Pulmonary artery endothelial cell (primary cell): ENCODE results near the gene TNFRSF25. TPM values are rescaled to one million over a fixed set of nuclear protein-coding genes. Genes with fewer than 3 reads are reported as not detected.
"Not testable (repeated sequence)": the region's sequence is repeated elsewhere in the genome, so short reads cannot be mapped to it uniquely, and the experiment has no call there.

Experiments
- DNase-seq: peaks from one replicate; pipeline ENCODE4 v3.0.0-alpha.2; 2011; ENCODE audit warnings: low read depth, low spot score
- total RNA-seq: library from RNA; depleted of rRNA; stranded (reverse); fragments of >200 nt; gene quantifications from 2 replicates; pipeline ENCODE4 v1.2.3, GENCODE V29; 2014

TNFRSF25 gene
- total RNA-seq, 1 donor from 2014 or later, result 8.4 TPM

- DNase-seq, result no peak
These were observed 30.4 kb downstream of the TNFRSF25 start for GRCh38 chr1:6435547-6435946.

- no peak for DNase-seq
These were observed 30.8 kb downstream of the TNFRSF25 start for GRCh38 chr1:6435129-6435528.

GRCh38 chr1:6434186-6434585, 31.8 kb downstream of the TNFRSF25 start:
- DNase-seq, result no peak

GRCh38 chr1:6431645-6432579, 34.1 kb downstream of the TNFRSF25 start:
- DNase-seq, result not testable (repeated sequence)

GRCh38 chr1:6429660-6430411, 36.1 kb downstream of the TNFRSF25 start:
- DNase-seq, result not testable (repeated sequence)

GRCh38 chr1:6428453-6428852, 37.5 kb downstream of the TNFRSF25 start:
- DNase-seq, result not testable (repeated sequence)

- no peak for DNase-seq
These were observed 38.3 kb downstream of the TNFRSF25 start for GRCh38 chr1:6427441-6428390.

- DNase-seq, result no peak
These were observed 39.0 kb downstream of the TNFRSF25 start for GRCh38 chr1:6426972-6427350.

- no peak for DNase-seq
These were observed 39.5 kb downstream of the TNFRSF25 start for GRCh38 chr1:6426277-6426971.

- DNase-seq, result no peak
These were observed 40.3 kb downstream of the TNFRSF25 start for GRCh38 chr1:6425658-6426057.

- DNase-seq, result no peak
These were observed 41.1 kb downstream of the TNFRSF25 start, which contains the start of gene ESPN for GRCh38 chr1:6424619-6425593. ESPN (plus strand) TSS chr1:6424776; CDS start chr1:6424956, 180 bp downstream.

- no peak for DNase-seq
These were observed 41.9 kb downstream of the TNFRSF25 start for GRCh38 chr1:6424000-6424565.

- DNase-seq, result peak; percentile 36
These were observed 42.5 kb downstream of the TNFRSF25 start for GRCh38 chr1:6423321-6423999.

- no peak for DNase-seq
These were observed 44.7 kb downstream of the TNFRSF25 start for GRCh38 chr1:6421266-6421665.

- no peak for DNase-seq
These were observed 45.4 kb downstream of the TNFRSF25 start for GRCh38 chr1:6420454-6421042.

- DNase-seq, result no peak
These were observed 46.0 kb downstream of the TNFRSF25 start, which contains the start of gene HES2 for GRCh38 chr1:6419804-6420453. HES2 (minus strand) TSS chr1:6419919; CDS start chr1:6419820, 99 bp downstream.

GRCh38 chr1:6419397-6419803, 46.6 kb downstream of the TNFRSF25 start:
- no peak for DNase-seq
